HG02610 (cell line): Measurements from ENCODE around the gene AFAP1L2.

Experiments used
- ATAC-seq: cut with Tn5 transposase; IDR thresholded peaks from one replicate; pipeline ENCODE4 v1.9.1; 2021; ENCODE audit warnings: mild to moderate bottlenecking, moderate library complexity; ENCODE audit not compliant: unreplicated experiment

The AFAP1L2 gene

GRCh38 chr10:114391599-114391998, 12.7 kb downstream of the AFAP1L2 start:
- no peak for ATAC-seq

- no peak for ATAC-seq
Measured at GRCh38 chr10:114389426-114389825, 14.9 kb downstream of the AFAP1L2 start.

GRCh38 chr10:114388275-114388674, 16.0 kb downstream of the AFAP1L2 start:
- peak; percentile 67 for ATAC-seq

GRCh38 chr10:114387784-114388183, 16.5 kb downstream of the AFAP1L2 start:
- no peak for ATAC-seq

GRCh38 chr10:114386452-114386851, 17.9 kb downstream of the AFAP1L2 start:
- no peak for ATAC-seq

GRCh38 chr10:114385557-114385956, 18.7 kb downstream of the AFAP1L2 start:
- ATAC-seq: no peak

- no peak for ATAC-seq
Measured at GRCh38 chr10:114384601-114385000, 19.7 kb downstream of the AFAP1L2 start.

- no peak for ATAC-seq
Measured at GRCh38 chr10:114384181-114384580, 20.1 kb downstream of the AFAP1L2 start.

- ATAC-seq: no peak
Measured at GRCh38 chr10:114380797-114381196, 23.5 kb downstream of the AFAP1L2 start.

- ATAC-seq: no peak
Measured at GRCh38 chr10:114380060-114380459, 24.2 kb downstream of the AFAP1L2 start.

- no peak for ATAC-seq
Measured at GRCh38 chr10:114379631-114380041, 24.7 kb downstream of the AFAP1L2 start.

- ATAC-seq: no peak
Measured at GRCh38 chr10:114376523-114376922, 27.8 kb downstream of the AFAP1L2 start.

- ATAC-seq: no peak
Measured at GRCh38 chr10:114375047-114375446, 29.3 kb downstream of the AFAP1L2 start.

GRCh38 chr10:114374053-114374791, 30.1 kb downstream of the AFAP1L2 start:
- no peak for ATAC-seq

GRCh38 chr10:114373631-114374030, 30.7 kb downstream of the AFAP1L2 start:
- no peak for ATAC-seq

- ATAC-seq: no peak
Measured at GRCh38 chr10:114372995-114373394, 31.3 kb downstream of the AFAP1L2 start.

GRCh38 chr10:114372179-114372578, 32.1 kb downstream of the AFAP1L2 start:
- ATAC-seq: no peak

- no peak for ATAC-seq
Measured at GRCh38 chr10:114370966-114371365, 33.3 kb downstream of the AFAP1L2 start.

GRCh38 chr10:114370199-114370598, 34.1 kb downstream of the AFAP1L2 start:
- no peak for ATAC-seq

GRCh38 chr10:114368057-114368391, 36.3 kb downstream of the AFAP1L2 start:
- ATAC-seq: no peak

GRCh38 chr10:114367351-114368056, 36.8 kb downstream of the AFAP1L2 start:
- no peak for ATAC-seq

GRCh38 chr10:114364726-114365125, 39.6 kb downstream of the AFAP1L2 start:
- ATAC-seq: no peak
